Measurements from ENCODE around the gene TARS1.

GRCh38 chr5:33400675-33401074 lies 40.1 kb upstream of the TARS1 start:
- no peak for TF ChIP-seq RFX5 (IDR thresholded peaks at IDR 0.05)
- TF ChIP-seq CEBPB (IDR thresholded peaks at IDR 0.05): no peak
- TF ChIP-seq CTCF (IDR thresholded peaks at IDR 0.05): no peak

Data from A549 (cell line).